HG02852 (cell line): Measurements from ENCODE around the gene KLHDC9.
A peak's percentile ranks its signal among the peaks of the same experiment; 100 is the strongest.
"Not testable (repeated sequence)": the region's sequence is repeated elsewhere in the genome, so short reads cannot be mapped to it uniquely, and the experiment has no call there.

ENCODE experiments used
- ATAC-seq: cut with Tn5 transposase; IDR thresholded peaks from one replicate; pipeline ENCODE4 v1.9.1; 2021; ENCODE audit warnings: mild to moderate bottlenecking, moderate library complexity; ENCODE audit not compliant: unreplicated experiment

The KLHDC9 gene

GRCh38 chr1:161098210-161099068, at the start of gene KLHDC9:
Gene KLHDC9, plus strand, starts transcription at chr1:161098361. Its CDS starts 175 bp downstream, at chr1:161098536.
- peak; percentile 67 for ATAC-seq

GRCh38 chr1:161048949-161049722, 49.0 kb upstream of the KLHDC9 start:
- ATAC-seq: no peak

GRCh38 chr1:161051219-161051618, 46.9 kb upstream of the KLHDC9 start:
- no peak for ATAC-seq

- no peak for ATAC-seq
These were observed 45.3 kb upstream of the KLHDC9 start for GRCh38 chr1:161052899-161053298.

- no peak for ATAC-seq
These were observed 43.9 kb upstream of the KLHDC9 start for GRCh38 chr1:161054232-161054631.

GRCh38 chr1:161054805-161055204, 43.4 kb upstream of the KLHDC9 start:
- no peak for ATAC-seq

- no peak for ATAC-seq
These were observed 38.9 kb upstream of the KLHDC9 start for GRCh38 chr1:161059293-161059692.

- no peak for ATAC-seq
These were observed 36.7 kb upstream of the KLHDC9 start for GRCh38 chr1:161061419-161061818.

GRCh38 chr1:161063936-161064335, 34.2 kb upstream of the KLHDC9 start:
- not testable (repeated sequence) for ATAC-seq

GRCh38 chr1:161065681-161066080, 32.5 kb upstream of the KLHDC9 start:
- ATAC-seq: not testable (repeated sequence)

GRCh38 chr1:161066694-161067093, 31.5 kb upstream of the KLHDC9 start:
- ATAC-seq: no peak

- peak; percentile 54 for ATAC-seq
These were observed 29.6 kb upstream of the KLHDC9 start for GRCh38 chr1:161068306-161069234.

GRCh38 chr1:161069241-161069640, 28.9 kb upstream of the KLHDC9 start:
- peak; percentile 4 for ATAC-seq

- ATAC-seq: peak; percentile 85
These were observed 28.4 kb upstream of the KLHDC9 start, which contains the start of gene ARHGAP30 for GRCh38 chr1:161069731-161070270. Gene ARHGAP30, minus strand, starts transcription at chr1:161069891. Its CDS starts 267 bp downstream, at chr1:161069624.

- ATAC-seq: no peak
These were observed 27.4 kb upstream of the KLHDC9 start for GRCh38 chr1:161070761-161071160.

GRCh38 chr1:161071886-161072371, 26.2 kb upstream of the KLHDC9 start:
- no peak for ATAC-seq

- no peak for ATAC-seq
These were observed 25.3 kb upstream of the KLHDC9 start for GRCh38 chr1:161072751-161073449.

GRCh38 chr1:161073474-161074121, 24.6 kb upstream of the KLHDC9 start:
- no peak for ATAC-seq
